Measurements from ENCODE around the gene EPN3.

- TF ChIP-seq, protein P1, sequence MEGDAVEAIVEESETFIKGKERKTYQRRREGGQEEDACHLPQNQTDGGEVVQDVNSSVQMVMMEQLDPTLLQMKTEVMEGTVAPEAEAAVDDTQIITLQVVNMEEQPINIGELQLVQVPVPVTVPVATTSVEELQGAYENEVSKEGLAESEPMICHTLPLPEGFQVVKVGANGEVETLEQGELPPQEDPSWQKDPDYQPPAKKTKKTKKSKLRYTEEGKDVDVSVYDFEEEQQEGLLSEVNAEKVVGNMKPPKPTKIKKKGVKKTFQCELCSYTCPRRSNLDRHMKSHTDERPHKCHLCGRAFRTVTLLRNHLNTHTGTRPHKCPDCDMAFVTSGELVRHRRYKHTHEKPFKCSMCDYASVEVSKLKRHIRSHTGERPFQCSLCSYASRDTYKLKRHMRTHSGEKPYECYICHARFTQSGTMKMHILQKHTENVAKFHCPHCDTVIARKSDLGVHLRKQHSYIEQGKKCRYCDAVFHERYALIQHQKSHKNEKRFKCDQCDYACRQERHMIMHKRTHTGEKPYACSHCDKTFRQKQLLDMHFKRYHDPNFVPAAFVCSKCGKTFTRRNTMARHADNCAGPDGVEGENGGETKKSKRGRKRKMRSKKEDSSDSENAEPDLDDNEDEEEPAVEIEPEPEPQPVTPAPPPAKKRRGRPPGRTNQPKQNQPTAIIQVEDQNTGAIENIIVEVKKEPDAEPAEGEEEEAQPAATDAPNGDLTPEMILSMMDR (conservative IDR thresholded peaks at IDR 0.05; ENCODE audit: low read length), result no peak
- no peak for TF ChIP-seq EZH2phosphoT487 (IDR thresholded peaks at IDR 0.05; ENCODE audit: borderline replicate concordance)
Observed at GRCh38 chr17:50582741-50583140, 50.2 kb downstream of the EPN3 start.

Measured in Loucy (cell line).